Rectal smooth muscle tissue (tissue), 1 donor: Measurements from ENCODE around the gene PDE4D.
"Not testable (repeated sequence)": the region's sequence is repeated elsewhere in the genome, so short reads cannot be mapped to it uniquely, and the experiment has no call there.

Experiments
- H3K27ac ChIP-seq: one replicate; pipeline ENCODE4 v1.7.0; 2013; ENCODE audit warnings: low read depth, low read length, inconsistent platforms
- H3K27me3 ChIP-seq: one replicate; pipeline ENCODE4 v1.7.0; 2013; ENCODE audit warnings: low read length; ENCODE audit not compliant: control insufficient read depth, insufficient read depth
- H3K36me3 ChIP-seq: one replicate; pipeline ENCODE4 v1.7.0; 2013; ENCODE audit warnings: low read length; ENCODE audit not compliant: control insufficient read depth, insufficient read depth
- H3K4me1 ChIP-seq: one replicate; pipeline ENCODE4 v1.7.0; 2013; ENCODE audit warnings: low read length; ENCODE audit not compliant: control insufficient read depth, insufficient read depth
- H3K4me3 ChIP-seq: one replicate; pipeline ENCODE4 v1.7.0; 2013; ENCODE audit warnings: low read length
- H3K9ac ChIP-seq: one replicate; pipeline ENCODE4 v1.7.0; 2013; ENCODE audit warnings: low read length

PDE4D gene

DNA sequence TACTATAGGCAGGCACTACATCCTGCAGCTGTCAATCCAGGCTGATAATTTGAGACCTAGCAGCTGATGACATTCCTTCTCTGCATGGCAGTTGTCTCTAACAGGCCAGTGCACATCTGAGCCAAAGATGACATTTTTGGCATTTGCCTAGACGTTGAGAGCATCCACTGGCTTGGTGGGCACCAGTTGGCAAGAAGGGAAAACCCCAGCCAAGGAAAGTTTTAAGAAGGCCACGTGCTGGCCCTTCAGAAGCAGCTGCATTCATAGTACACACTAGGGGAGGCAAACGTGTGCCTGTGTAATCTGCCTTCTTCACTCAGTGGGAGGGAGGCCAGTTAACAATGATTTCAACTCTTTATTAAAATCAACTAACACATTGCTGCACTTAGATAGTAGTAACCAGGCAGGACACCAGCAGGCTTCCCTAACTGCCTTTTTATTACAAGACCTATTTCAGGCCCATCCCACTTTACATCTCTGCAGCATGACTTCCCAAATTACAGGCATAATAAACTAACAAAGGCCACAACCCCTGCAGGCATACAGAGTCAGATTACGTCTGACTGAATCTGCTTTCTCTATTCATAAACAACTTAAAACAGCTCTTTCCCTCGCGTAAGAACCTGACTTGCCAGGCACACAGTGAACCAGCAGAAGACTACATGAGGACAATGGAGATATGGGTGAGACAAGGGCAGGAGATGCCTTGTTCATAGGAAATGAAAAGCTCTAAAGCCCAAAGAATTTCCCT lies 576.3 kb downstream of the PDE4D start:
- Histone ChIP-seq H3K4me3 (peak overlapping the region; percentile 47), H3K36me3 (no peaks in the 10 kb centered on the region), H3K27ac (peak overlapping the region; percentile 91), H3K27me3 (no peaks in the 10 kb centered on the region), H3K4me1 (peaks cover 31% of the 10 kb centered on the region), H3K9ac (no peak overlapping the region)

DNA sequence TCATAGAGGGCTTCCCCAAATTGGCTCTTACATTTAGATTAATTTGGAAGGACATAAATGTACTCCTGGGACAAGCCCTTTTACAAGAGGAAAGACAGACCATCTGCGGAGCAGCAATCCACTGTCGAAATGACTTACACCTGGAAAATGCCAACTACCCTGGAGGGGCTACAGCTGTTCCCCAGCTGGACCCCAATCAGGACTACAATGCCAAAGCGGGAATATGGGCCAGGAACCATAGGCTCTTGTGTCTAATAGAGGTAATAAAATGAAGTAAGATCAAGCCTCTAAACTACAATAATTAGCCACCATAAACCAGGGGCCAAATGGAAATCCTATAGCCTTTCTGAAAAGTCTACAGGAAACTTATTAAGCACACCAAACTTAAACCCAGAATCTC lies 581.3 kb downstream of the PDE4D start:
- no peaks in the 10 kb centered on the region for H3K36me3 ChIP-seq
- no peak overlapping the region for H3K9ac ChIP-seq
- H3K27ac ChIP-seq, result no peak overlapping the region
- H3K4me3 ChIP-seq, result no peak overlapping the region
- H3K27me3 ChIP-seq, result no peaks in the 10 kb centered on the region
- peaks cover 17% of the 10 kb centered on the region for H3K4me1 ChIP-seq

DNA sequence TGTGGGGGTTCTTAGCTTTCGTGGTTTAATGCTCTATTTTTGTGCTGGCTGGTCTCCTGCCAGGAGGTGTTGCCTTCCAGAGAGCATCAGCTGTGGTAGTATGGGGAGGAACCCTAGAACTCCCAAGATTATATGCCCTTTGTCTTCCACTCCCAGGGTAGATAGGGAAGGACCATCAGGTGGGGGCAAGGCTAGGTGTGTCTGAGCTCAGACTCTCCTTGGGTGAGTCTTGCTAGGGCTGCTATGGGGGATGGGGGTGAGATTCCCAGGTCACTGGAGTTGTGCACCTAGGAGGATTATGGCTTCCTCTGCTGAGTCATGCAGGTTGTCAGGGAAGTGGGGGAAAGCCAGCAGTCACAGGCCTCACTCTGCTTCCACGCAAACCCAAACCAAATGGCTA lies 584.8 kb downstream of the PDE4D start:
- not testable (repeated sequence) for H3K4me1 ChIP-seq, H3K36me3 ChIP-seq, H3K9ac ChIP-seq, H3K27me3 ChIP-seq, H3K27ac ChIP-seq, H3K4me3 ChIP-seq

DNA sequence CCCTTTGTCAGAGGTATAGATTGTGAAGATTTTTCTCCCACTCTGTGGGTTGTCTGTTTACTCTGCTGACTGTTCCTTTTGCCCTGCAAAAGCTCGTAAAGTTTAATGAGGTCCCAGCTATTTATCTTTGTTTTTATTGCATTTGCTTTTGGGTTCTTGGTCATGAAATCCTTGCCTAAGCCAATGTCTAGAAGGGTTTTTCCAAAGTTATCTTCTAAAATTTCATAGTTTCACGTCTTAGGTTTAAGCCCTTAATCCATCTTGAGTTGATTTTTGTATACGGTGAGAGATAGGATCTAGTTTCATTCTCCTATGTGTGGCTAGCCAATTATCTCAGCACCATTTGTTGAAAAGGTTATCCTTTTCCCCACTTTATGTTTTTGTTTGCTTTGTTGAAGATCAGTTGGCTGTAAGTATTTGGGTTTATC lies 590.2 kb downstream of the PDE4D start:
- H3K27ac ChIP-seq, result not testable (repeated sequence)

DNA sequence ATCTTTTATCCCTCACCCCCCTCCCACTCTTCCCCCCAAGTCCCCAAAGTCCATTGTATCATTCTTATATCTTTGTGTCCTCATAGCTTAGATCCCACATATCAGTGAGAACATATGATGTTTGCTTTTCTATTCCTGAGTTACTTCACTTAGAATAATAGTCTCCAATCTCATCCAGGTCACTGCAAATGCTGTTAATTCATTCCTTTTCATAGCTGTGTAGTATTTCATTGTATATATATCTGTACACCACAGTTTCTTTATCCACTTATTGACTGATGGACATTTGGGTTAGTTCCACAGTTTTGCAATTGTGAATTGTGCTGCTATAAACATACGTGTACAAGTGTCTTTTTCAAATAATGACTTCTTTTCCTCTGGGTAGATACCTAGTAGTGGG lies 591.0 kb downstream of the PDE4D start:
- not testable (repeated sequence) for H3K36me3 ChIP-seq, H3K4me3 ChIP-seq, H3K27ac ChIP-seq, H3K27me3 ChIP-seq, H3K4me1 ChIP-seq, H3K9ac ChIP-seq

More for the DNA sequence above, 590.2 kb downstream of the PDE4D start:
- H3K9ac ChIP-seq, H3K27me3 ChIP-seq, H3K36me3 ChIP-seq, H3K4me1 ChIP-seq, H3K4me3 ChIP-seq: not testable (repeated sequence)

DNA sequence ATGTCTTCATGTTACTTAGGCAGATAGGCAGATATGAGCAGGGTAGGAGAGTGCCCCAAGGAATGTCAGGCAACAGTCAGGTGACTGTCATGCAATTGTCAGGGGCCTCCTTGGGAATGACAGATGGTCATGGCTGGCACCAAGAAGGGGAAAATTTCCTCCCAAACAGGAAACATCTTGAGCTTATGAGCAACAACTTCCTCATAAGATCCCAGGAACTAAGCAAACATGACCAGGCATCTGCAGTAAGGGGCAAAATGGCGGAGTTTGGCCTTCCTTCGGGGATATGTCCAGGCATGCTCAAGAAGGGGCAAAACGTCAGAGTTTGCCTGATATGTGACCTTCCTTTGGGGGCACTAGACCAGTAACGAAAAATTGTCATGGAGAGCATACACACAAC lies 591.8 kb downstream of the PDE4D start:
- Histone ChIP-seq H3K4me3 (no peak overlapping the region), H3K4me1 (peaks cover 8% of the 10 kb centered on the region), H3K9ac (no peak overlapping the region), H3K27me3 (no peaks in the 10 kb centered on the region), H3K36me3 (no peaks in the 10 kb centered on the region), H3K27ac (no peak overlapping the region)

DNA sequence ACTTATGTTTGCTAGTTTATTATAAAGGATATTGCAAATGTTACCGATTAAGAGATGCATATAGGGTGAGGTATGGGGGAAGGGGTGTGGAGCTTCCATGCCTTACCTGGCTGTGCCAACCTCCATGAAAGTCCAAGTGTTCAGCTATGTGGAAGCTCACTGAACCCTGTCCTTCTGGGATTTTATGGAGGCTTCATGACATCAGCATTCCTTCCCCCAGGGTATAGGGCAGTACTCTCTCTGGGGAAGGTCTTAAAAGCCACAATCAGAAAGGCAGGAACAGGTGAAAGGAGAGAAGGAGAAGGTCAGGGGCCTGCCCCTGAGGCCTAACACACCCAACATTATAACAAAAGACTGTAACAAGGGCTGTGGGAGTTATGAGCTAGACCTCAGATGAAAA lies 592.6 kb downstream of the PDE4D start:
- Histone ChIP-seq H3K4me1 (peaks cover 12% of the 10 kb centered on the region), H3K9ac (no peak overlapping the region), H3K27me3 (no peaks in the 10 kb centered on the region), H3K4me3 (no peak overlapping the region), H3K27ac (no peak overlapping the region), H3K36me3 (no peaks in the 10 kb centered on the region)

DNA sequence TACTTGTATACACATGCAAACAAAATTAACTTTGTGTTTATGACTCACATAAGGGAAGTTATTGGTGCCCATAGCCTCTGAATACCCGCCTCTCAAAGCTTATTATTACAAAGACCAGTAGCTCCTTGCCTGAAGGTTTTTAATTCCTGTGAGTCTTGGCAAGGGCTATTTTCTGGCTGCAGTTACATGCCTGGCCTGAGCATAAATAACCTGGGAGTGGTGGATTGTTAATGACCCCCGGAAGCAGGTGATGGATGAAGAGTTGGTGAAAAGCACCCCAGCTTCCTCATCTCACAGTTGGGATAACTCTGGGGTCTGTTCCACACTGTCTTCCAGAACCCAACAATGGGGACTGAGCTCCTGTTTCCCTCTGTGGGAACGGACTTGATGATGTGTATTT lies 594.5 kb downstream of the PDE4D start:
- H3K9ac ChIP-seq, result no peak overlapping the region
- peaks cover 23% of the 10 kb centered on the region for H3K4me1 ChIP-seq
- H3K27ac ChIP-seq, result peak overlapping the region; percentile 69
- no peaks in the 10 kb centered on the region for H3K27me3 ChIP-seq
- H3K36me3 ChIP-seq, result no peaks in the 10 kb centered on the region
- H3K4me3 ChIP-seq, result no peak overlapping the region

DNA sequence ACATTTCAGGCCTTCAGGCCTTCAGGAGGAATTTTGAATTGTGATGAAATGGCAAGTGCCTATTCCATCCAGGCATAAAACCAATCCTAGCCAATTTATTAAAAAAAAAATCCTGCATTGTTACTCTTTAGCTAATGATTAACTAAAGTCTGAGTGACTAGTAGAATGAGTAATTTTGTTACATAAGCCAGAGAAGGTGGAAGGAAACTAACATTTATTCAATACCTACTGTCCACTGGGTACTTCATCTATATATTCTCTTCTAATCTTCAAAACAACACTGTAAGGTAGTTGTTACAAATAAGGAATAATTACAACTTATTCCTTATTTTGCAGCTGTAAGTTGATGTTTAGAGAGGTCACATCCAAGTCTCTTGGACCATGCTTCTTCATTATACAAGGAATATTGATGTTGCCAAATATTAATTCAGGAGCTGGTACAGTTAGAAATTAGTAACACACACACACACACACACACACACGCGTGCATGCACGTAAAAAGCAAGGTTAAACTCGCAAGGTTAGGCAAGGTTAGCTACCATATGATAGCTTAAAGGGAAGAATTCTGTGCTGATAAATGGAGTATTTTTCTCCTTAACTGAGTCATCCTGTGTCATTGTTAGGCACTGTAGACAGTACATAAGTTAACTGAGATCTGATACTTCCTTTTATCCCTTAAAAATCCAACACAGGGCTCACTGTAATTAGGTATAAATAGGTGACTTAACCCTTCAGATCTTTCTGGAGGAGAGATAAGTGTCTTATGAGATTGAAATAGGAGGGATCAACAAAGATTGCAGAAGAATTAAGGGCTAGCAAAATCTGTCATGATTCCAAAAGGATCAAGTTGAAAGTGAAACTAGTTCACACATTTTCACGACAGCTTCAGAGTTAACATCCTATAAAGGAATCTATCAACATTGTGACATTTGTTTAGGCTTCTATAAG lies 596.9 kb downstream of the PDE4D start:
- Histone ChIP-seq H3K27ac (peak overlapping the region; percentile 65), H3K9ac (no peak overlapping the region), H3K27me3 (no peaks in the 10 kb centered on the region), H3K4me3 (peak overlapping the region; percentile 51), H3K36me3 (no peaks in the 10 kb centered on the region), H3K4me1 (peaks cover 33% of the 10 kb centered on the region)

DNA sequence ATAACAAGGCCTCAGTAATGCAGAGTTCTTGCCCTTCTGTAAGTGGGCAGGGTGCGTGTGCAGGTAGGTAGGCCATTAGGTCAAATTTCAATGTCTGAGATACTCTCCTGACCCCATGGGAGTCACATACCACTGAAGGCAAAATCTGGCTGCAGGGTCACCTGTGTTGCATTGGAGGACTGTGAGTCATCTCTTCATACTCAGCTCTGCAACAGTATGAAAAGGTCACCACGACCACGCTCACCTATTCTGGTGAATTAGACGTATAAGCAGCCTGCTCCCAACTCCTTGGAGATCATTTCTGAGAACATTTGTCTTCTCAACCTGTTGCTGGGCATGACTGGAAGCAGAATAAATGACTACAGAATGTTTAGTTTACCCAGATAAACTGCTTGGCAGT lies 599.8 kb downstream of the PDE4D start:
- Histone ChIP-seq H3K4me3 (no peak overlapping the region), H3K27ac (peak overlapping the region; percentile 81), H3K9ac (no peak overlapping the region), H3K36me3 (no peaks in the 10 kb centered on the region), H3K4me1 (peaks cover 26% of the 10 kb centered on the region), H3K27me3 (no peaks in the 10 kb centered on the region)

DNA sequence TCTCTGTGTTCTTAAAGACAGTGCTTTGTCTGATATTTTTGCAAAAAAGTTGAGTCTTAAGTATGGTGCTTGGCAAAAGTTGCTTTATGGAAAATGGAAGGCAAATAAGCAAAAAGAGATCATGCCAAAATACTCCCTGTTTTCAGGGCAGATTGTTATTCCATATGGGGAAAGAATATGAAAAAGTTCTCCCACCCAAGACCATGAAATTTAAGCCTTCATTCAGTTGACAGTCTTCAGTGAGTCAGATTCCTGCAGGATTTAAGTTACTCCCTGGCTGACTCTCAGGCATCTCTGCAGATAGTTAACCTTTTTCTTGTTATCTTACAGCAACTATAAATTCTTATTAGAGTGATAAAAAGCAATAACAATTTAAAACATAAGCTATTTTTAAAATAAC lies 601.6 kb downstream of the PDE4D start:
- no peaks in the 10 kb centered on the region for H3K36me3 ChIP-seq
- peaks cover 31% of the 10 kb centered on the region for H3K4me1 ChIP-seq
- no peaks in the 10 kb centered on the region for H3K27me3 ChIP-seq
- no peak overlapping the region for H3K27ac ChIP-seq
- H3K9ac ChIP-seq, result no peak overlapping the region
- H3K4me3 ChIP-seq, result no peak overlapping the region

DNA sequence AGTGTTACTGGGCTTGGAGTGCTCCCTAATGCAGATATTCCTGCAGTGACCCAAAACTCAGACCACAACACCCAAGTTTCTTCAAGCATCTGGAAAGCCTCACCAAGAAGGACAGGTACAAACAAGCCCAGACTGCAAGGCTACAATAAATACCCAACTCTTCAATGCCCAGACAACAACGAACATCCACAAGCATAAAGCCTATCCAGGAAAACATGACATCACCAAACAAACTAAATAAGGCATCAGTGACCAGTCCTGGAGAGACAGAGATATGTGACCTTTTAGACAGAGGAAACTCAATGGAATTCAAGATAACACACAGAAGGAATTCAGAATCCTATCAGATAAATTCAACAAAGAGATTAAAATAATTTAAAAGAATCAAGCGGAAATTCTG lies 605.6 kb downstream of the PDE4D start:
- Histone ChIP-seq H3K9ac (no peak overlapping the region), H3K36me3 (no peaks in the 10 kb centered on the region), H3K4me1 (peaks cover 9% of the 10 kb centered on the region), H3K27me3 (no peaks in the 10 kb centered on the region), H3K4me3 (no peak overlapping the region), H3K27ac (no peak overlapping the region)
